CD4-positive, alpha-beta T cell treated with Interleukin-10 for 1 hour (primary cell): Measurements from ENCODE around the gene SCN1A.
"Not testable (repeated sequence)": the region's sequence is repeated elsewhere in the genome, so short reads cannot be mapped to it uniquely, and the experiment has no call there.

Experiments
- DNase-seq: peaks from one replicate; pipeline ENCODE4 v3.0.0-alpha.2; 2020

SCN1A gene

DNA sequence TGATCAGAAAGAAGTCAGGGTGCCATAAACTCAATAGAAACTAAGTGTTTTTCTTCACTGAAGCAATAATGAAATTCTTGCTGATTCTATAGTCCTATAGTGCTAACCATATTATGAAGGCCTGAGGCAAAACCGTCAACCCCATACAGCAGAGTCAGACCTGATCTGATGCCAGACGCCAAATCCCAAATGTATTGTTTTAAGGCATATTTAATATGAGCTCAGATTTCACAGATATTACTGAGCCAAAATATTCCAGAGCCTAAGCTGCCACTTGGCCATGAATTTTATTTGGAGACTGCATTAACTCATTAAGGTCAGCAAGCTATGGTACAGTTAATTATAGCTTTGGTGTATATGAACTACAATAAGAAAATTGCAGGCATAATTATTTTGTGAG lies 53.4 kb downstream of the SCN1A start:
- DNase-seq: no peak

DNA sequence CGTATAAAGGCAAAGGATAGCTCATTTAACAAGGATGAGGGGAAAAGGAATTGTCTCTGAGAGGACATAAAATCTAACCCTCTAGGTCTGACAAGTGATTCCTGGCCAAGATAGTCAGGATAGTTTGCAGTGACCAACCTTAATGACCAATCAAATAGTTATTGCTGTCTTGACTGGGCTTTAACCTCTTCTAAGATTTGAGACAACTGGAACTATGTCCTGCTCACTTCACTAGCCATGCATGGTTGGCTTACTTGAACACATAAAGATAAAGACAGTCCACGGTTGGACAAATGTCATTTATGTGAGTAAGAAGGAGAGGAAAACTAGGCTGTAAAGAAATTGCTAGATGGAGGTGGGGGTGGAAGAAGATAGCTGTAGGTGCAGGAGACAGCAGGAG lies 53.8 kb downstream of the SCN1A start:
- no peak for DNase-seq

- DNase-seq: no peak
Measured at GRCh38 chr2:166070231-166070630, 57.6 kb downstream of the SCN1A start.

- no peak for DNase-seq
Measured at GRCh38 chr2:166068981-166069380, 58.8 kb downstream of the SCN1A start.

DNA sequence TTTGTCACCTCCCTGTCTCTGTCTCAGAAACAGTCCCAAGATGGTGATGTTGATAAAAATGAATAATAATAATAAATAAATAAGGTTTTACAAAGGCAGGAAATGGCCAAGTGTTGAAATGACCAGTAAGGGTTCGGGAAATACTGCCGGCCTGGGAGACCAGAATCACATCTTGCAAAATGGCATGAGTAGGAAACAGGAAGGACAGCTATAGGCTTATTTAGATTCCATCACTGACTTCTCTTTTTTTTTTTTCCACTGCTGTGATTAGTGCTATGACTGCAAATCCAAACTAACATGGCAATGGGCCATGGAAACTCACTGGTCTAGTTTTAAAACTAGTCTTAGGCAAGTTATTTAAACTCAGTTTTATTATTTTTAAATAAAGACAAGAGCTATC lies 60.6 kb downstream of the SCN1A start:
- no peak for DNase-seq

GRCh38 chr2:166060191-166060590 lies 67.6 kb downstream of the SCN1A start:
- DNase-seq: no peak

- DNase-seq: no peak
Measured at GRCh38 chr2:166057370-166058164, 70.3 kb downstream of the SCN1A start.

DNA sequence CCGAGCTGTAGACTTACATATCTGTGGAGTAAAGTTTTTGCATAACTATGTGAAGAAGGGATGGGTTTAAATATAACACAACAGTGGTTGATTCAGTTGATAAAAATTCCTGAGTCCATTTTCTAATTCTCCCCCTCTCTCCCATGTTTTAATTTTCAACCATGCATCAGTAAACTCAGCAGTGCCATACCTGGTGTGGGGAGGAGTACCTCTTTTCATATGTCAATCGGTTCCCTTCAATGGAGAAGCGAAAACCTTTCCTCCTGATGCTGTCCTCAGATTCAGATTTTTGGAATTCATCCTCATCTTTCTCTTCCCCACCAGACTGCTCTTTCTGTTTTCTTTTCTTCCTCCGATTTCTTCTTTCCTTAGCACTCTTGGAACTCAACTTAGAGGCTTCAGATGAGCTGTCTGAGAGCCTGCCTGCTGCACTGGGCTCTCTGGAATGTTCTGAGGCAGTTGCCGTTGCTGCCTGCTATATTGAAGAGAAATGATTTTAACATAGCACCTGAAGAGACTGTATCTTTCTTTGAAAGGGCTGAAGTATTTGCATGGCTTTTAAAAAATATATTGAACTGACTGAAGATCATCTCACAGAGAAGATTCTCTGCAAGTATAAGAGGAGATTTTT lies 82.9 kb downstream of the SCN1A start:
- no peak for DNase-seq

- DNase-seq: no peak
Measured at GRCh38 chr2:166042768-166043390, 84.9 kb downstream of the SCN1A start.

- DNase-seq: no peak
Measured at GRCh38 chr2:166042356-166042755, 85.5 kb downstream of the SCN1A start.

GRCh38 chr2:166041613-166042012 lies 86.2 kb downstream of the SCN1A start:
- DNase-seq: no peak

- DNase-seq: no peak
Measured at GRCh38 chr2:166032361-166032760, 95.5 kb downstream of the SCN1A start.

DNA sequence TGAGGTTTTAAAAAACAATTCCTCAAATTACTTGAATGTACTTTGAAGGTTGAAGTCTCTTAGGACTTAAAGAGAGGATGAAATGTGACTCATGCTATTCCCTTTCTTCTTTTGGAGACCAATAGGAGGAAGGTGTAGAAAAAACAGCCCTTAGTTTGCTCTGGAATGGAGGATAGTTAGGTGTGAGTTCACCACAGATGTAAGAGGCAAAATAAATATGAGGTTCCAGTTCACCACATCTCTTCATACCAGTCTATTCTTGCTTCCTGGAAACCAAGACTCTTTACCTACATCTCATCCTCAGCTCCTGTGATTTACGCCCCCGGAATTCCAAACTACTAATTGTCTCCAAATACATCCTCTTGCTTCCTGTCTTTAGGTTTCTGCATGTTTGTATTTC lies 96.8 kb downstream of the SCN1A start:
- DNase-seq: no peak

DNA sequence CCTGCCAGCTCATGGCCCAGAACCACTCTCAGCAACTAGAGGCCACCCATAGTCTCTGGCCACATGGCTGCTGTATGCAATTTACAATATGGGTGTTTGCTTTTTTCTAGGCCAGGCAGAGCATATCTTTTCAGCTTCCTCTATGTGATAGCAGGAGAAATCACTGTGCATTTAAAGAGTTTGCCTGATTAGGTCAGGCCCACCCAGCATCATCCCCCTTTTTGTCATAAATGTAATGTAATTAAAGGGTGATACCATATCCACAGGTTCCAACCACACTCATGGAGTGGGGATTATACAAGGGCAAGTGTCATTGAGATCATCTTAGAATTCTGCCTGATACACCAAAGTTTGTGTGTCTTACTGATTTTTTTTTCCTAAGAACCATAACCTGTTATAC lies 102.5 kb downstream of the SCN1A start:
- DNase-seq: no peak

DNA sequence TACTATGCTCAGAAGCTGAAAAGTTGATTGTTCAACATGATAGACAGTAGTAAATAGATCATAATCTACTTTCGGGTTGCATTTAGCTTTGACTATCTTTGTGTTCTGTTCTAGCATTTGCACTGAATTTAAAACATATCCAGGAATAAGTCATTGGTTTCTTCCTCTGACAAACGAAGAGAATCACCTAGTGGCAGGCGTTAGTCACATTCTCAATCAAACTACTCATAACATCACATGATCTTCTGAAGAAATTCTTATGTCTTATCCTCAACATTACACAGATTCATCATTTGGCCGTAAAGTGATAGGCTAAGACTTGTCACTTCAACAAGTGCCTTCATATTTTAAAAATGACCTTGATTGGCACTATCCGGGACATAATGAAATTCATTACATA lies 110.6 kb downstream of the SCN1A start:
- DNase-seq: no peak

DNA sequence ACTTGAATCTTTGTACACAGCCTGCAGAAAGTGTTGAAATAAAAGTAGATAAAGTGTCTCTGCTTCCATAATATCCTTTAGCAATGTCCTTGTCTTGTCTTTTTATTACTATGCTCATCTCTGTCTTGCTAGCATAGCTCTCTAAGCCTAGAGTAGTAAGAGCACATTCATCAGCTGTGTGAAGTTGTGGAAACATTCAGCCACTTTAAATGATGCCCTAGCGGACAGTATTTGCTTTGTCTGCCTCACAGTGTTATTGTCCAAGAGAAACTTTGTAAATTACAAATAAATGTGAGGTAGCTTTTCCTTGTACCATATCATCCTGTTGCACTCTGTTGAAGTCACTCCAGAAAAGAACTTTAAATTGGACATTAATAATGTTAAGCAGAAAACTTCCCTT lies 113.9 kb downstream of the SCN1A start:
- DNase-seq: no peak

- no peak for DNase-seq
Measured at GRCh38 chr2:166011660-166012059, 116.2 kb downstream of the SCN1A start.

- DNase-seq: no peak
Measured at GRCh38 chr2:166000401-166000800, 127.4 kb downstream of the SCN1A start.

DNA sequence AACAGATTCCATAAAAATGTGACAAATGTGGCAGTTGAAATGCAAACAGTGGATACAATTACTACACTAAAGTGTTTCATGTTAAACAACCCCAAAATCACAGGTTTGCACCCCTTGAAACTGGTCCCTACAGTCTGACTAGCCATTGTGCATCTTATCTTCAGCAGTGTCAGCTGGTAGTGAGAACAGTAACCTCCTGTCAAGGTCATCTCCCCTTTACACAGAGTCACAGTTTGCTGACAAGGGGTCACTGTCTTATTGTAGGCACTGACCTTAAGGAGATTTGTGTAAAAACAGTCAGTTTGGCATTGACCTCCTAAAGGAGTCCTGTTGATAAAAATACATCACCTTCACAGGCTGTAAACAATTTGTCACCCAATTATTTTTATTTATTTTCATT lies 137.0 kb downstream of the SCN1A start:
- no peak for DNase-seq

- no peak for DNase-seq
Measured at GRCh38 chr2:165989851-165990250, 138.0 kb downstream of the SCN1A start.

- DNase-seq: no peak
Measured at GRCh38 chr2:165985120-165985519, 142.7 kb downstream of the SCN1A start.

- DNase-seq: not testable (repeated sequence)
Measured at GRCh38 chr2:165972161-165972560, 155.7 kb downstream of the SCN1A start.

- DNase-seq: no peak
Measured at GRCh38 chr2:165970663-165971062, 157.2 kb downstream of the SCN1A start.

DNA sequence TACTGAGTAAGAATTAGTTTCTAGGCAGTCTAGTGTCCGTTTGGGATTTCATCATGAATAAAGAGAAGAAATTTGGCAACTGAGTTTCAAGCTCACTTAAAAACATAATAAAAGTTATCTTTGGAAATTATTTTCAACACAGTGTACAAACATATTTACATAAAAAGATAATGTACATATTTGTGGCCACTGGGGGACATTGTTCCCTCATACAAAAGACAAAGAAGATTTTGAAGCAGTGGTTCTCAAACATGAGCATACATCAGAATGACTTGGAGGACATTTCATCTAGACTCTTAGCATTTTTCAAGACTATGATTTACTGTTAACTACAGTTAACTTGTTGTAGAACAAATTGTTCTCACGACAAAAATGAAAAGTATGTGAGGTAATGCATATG lies 158.6 kb downstream of the SCN1A start:
- no peak for DNase-seq
